B cell (primary cell): ENCODE data around the gene CBLIF. TPM values are rescaled to one million over a fixed set of nuclear protein-coding genes. Genes with fewer than 3 reads are reported as not detected.

ENCODE experiments used
- ATAC-seq: fragments of 200-7000 bp; cut with Tn5 transposase; one replicate; pipeline ENCODE4 v1.10.0; 2021; ENCODE audit warnings: low read depth, mild to moderate bottlenecking, moderate number of reproducible peaks, moderate library complexity
- CTCF ChIA-PET: fragments of 350-600 bp; sonication (Branson Sonifier 250); formaldehyde crosslinking; loops from one replicate; lab custom pipeline; 2021; ENCODE audit warnings: antibody characterized with exemption, inconsistent platforms; lab: Charles Lee
- POLR2A ChIA-PET: fragments of 350-600 bp; sonication (Branson Sonifier 250); formaldehyde crosslinking; loops from one replicate; lab custom pipeline; 2021; ENCODE audit warnings: antibody characterized with exemption; lab: Charles Lee
- DNase-seq: peaks from one replicate; pipeline ENCODE4 v3.0.0; 2013
- H2AFZ ChIP-seq: 2 replicates; pipeline ENCODE4 v1.6.1; 2012; ENCODE audit warnings: mild to moderate bottlenecking, low read depth, low read length; ENCODE audit not compliant: insufficient read depth, poor library complexity, severe bottlenecking
- H3K27ac ChIP-seq, 2 donors: 1 replicate in 1 of 2; 2 replicates in 1 of 2; pipeline ENCODE4 v1.5.1; 2012 to 2013; ENCODE audit warnings: low read length in 2 of 2, mild to moderate bottlenecking in 2 of 2, moderate library complexity in 1 of 2
- H3K27me3 ChIP-seq, 4 experiments: fragments of 200-600 bp in 1 of 4; sonication (generic) in 1 of 4; replicated peaks in 1 of 4; 1 replicate in 2 of 4; 2 replicates in 2 of 4; pipeline versions ENCODE4 v1.6.1 to v1.7.0; 2013 to 2016; ENCODE audit warnings: low read length in 3 of 4, mild to moderate bottlenecking in 2 of 4, mixed read lengths in 1 of 4, moderate library complexity in 1 of 4; ENCODE audit not compliant: insufficient read depth in 4 of 4, control insufficient read depth in 3 of 4; ENCODE audit errors: control extremely low read depth in 1 of 4
- H3K36me3 ChIP-seq, 2 experiments: replicated peaks in 1 of 2; 1 replicate in 1 of 2; 2 replicates in 1 of 2; pipeline versions ENCODE4 v1.6.1 to v1.7.1; 2013; ENCODE audit warnings: low read length in 1 of 2; ENCODE audit not compliant: insufficient read depth in 2 of 2, control insufficient read depth in 1 of 2; ENCODE audit errors: control extremely low read depth in 1 of 2, extremely low read depth in 1 of 2
- H3K4me1 ChIP-seq, 2 donors: fragments of 200-600 bp in 1 of 2; sonication (generic) in 1 of 2; 1 replicate in 1 of 2; 2 replicates in 1 of 2; pipeline versions ENCODE4 v1.5.1 to v1.6.1; 2013 to 2017; ENCODE audit warnings: low read length in 2 of 2; ENCODE audit not compliant: control insufficient read depth in 2 of 2, insufficient read depth in 2 of 2
- H3K4me2 ChIP-seq: replicated peaks from 2 replicates; pipeline ENCODE3; 2012; ENCODE audit warnings: mild to moderate bottlenecking, low read depth, low read length; ENCODE audit not compliant: poor library complexity, severe bottlenecking
- H3K4me3 ChIP-seq, 5 experiments: fragments of 200-600 bp in 1 of 5; sonication (generic) in 1 of 5; 1 replicate in 3 of 5; 2 replicates in 2 of 5; pipeline versions ENCODE4 v1.5.1 to v1.7.0; 2011 to 2016; ENCODE audit warnings: low read length in 4 of 5, mild to moderate bottlenecking in 4 of 5, low read depth in 2 of 5, control low read depth in 1 of 5, moderate library complexity in 1 of 5; ENCODE audit not compliant: insufficient read depth in 1 of 5; ENCODE audit errors: control extremely low read depth in 1 of 5, extremely low read depth in 1 of 5
- H3K79me2 ChIP-seq: fragments of 200-600 bp; sonication (generic); one replicate; pipeline ENCODE4 v1.6.0; 2016; ENCODE audit warnings: low read length; ENCODE audit not compliant: control insufficient read depth, insufficient read depth
- H3K9ac ChIP-seq: fragments of 200-600 bp; sonication (generic); 2 replicates; pipeline ENCODE4 v1.6.1; 2017; ENCODE audit warnings: mild to moderate bottlenecking, low read length, moderate library complexity
- H3K9me3 ChIP-seq, 3 donors: one replicate each; pipeline versions ENCODE4 v1.6.1 to v1.7.1; 2013; ENCODE audit warnings: low read length in 2 of 3; ENCODE audit not compliant: control insufficient read depth in 2 of 3, insufficient read depth in 1 of 3; ENCODE audit errors: control extremely low read depth in 1 of 3
- H4K20me1 ChIP-seq: 2 replicates; pipeline ENCODE4 v1.6.0; 2012; ENCODE audit warnings: mild to moderate bottlenecking, low read length; ENCODE audit not compliant: insufficient read depth, control insufficient read depth, poor library complexity, severe bottlenecking
- H3K27ac Mint-ChIP-seq: one replicate; pipeline ENCODE4 v1.8.0; 2021; ENCODE audit warnings: mixed read lengths
- H3K27me3 Mint-ChIP-seq: one replicate; pipeline ENCODE4 v1.8.0; 2021; ENCODE audit warnings: mixed read lengths
- H3K4me1 Mint-ChIP-seq: one replicate; pipeline ENCODE4 v1.8.0; 2021; ENCODE audit warnings: mixed read lengths
- H3K4me3 Mint-ChIP-seq: one replicate; pipeline ENCODE4 v1.8.0; 2021; ENCODE audit warnings: mixed read lengths
- H3K9me3 Mint-ChIP-seq: one replicate; pipeline ENCODE4 v1.8.0; 2022; ENCODE audit warnings: mixed read lengths; ENCODE audit not compliant: insufficient read depth
- CTCF ChIP-seq: fragments of 200-600 bp; IDR thresholded peaks from one replicate; pipeline ENCODE4 v1.8.0; 2022; ENCODE audit warnings: antibody characterized with exemption, mild to moderate bottlenecking
- EZH2 ChIP-seq: IDR thresholded peaks from 2 replicates; pipeline ENCODE4 v1.6.1; 2012; ENCODE audit warnings: borderline replicate concordance, low read depth, mild to moderate bottlenecking, moderate library complexity, low read length; ENCODE audit not compliant: insufficient read depth, poor library complexity, severe bottlenecking
- WGBS: methylation state at CpG from one replicate; pipeline ENCODE4 v1.1.5; 2013; ENCODE audit warnings: missing lambda C conversion rate; ENCODE audit not compliant: insufficient coverage; 5-methylcytosine and 5-hydroxymethylcytosine counted together
- intact Hi-C: fragments of 100-400 bp; cut with micrococcal nuclease; formaldehyde crosslinking; loops from one replicate; pipeline ENCODE4 v1.10.0; 2022
- polyA plus RNA-seq: library from polyadenylated mRNA; depleted of rRNA; stranded (reverse); fragments of >200 nt; gene quantifications from 2 replicates; pipeline ENCODE4 v1.2.3, GENCODE V29; 2012
- total RNA-seq, 2 donors: library from RNA; stranded (reverse); fragments of 120-200 nt in 1 of 2; gene quantifications; 1 replicate in 1 of 2; 2 replicates in 1 of 2; pipeline versions ENCODE4 v1.2.3 to v1.2.4, GENCODE V29; 2013 to 2022

Gene CBLIF
- total and polyA plus RNA-seq, 2 donors (not counting 1 experiment from before 2014, with no cell fraction given), result not detected

- ChIA-PET CTCF (no interaction called here), POLR2A (interaction anchor here (0.7 kb wide), 1 partner anchor 201 kb away, joined by 5 read pairs; no protein-coding TSS in a partner anchor)
- TF ChIP-seq CTCF (no peak), EZH2 (no peak)
- H3K9me3 ChIP-seq, result peaks cover 0 to 6% (median 0%) of the 10 kb centered on the region in 3 donors
- Mint-ChIP-seq H3K27ac (no peak overlapping the region), H3K4me1 (peaks cover 25% of the 10 kb centered on the region), H3K27me3 (peaks cover 7% of the 10 kb centered on the region), H3K9me3 (no peaks in the 10 kb centered on the region), H3K4me3 (no peak overlapping the region)
- H3K4me2 ChIP-seq, result no peak overlapping the region
- H3K79me2 ChIP-seq, result peaks cover 3% of the 10 kb centered on the region
- 100% methylated on average over 1 of the region's 1 CpG for whole genome bisulfite sequencing
- H4K20me1 ChIP-seq, result no peaks in the 10 kb centered on the region
- peaks cover 14 to 18% of the 10 kb centered on the region in 2 donors for H3K4me1 ChIP-seq
- ATAC-seq, result no peak
- no peak overlapping the region for H3K27ac ChIP-seq
- intact Hi-C loops, result loop anchor here (5.0 kb wide), 3 partner anchors 41 to 261 kb away; partner anchors contain the start of gene PATL1
- DNase-seq, result no peak
- no peaks in the 10 kb centered on the region for H3K36me3 ChIP-seq
- H3K9ac ChIP-seq, result no peak overlapping the region
- H3K27me3 ChIP-seq, result no peaks in the 10 kb centered on the region
- no peak overlapping the region for H3K4me3 ChIP-seq
- no peak overlapping the region for H2AFZ ChIP-seq
Measured at GRCh38 chr11:59813364-59813763, 31.9 kb downstream of the CBLIF start.

- Mint-ChIP-seq H3K9me3 (no peaks in the 10 kb centered on the region), H3K27ac (no peak overlapping the region), H3K4me3 (no peak overlapping the region), H3K4me1 (peaks cover 23% of the 10 kb centered on the region), H3K27me3 (peaks cover 7% of the 10 kb centered on the region)
- peaks cover 14 to 18% of the 10 kb centered on the region in 2 donors for H3K4me1 ChIP-seq
- H2AFZ ChIP-seq, result no peak overlapping the region
- H3K4me3 ChIP-seq, result no peak overlapping the region
- ChIA-PET POLR2A (no interaction called here), CTCF (interaction anchor here (6.0 kb wide), 1 partner anchor 58 kb away, joined by 66 read pairs; the partner anchor contains the start of gene STX3)
- no peaks in the 10 kb centered on the region for H3K27me3 ChIP-seq
- H4K20me1 ChIP-seq, result no peaks in the 10 kb centered on the region
- no peak overlapping the region for H3K9ac ChIP-seq
- H3K36me3 ChIP-seq, result peaks cover 0 to 6% of the 10 kb centered on the region in 2 experiments
- no peak for DNase-seq
- no peak overlapping the region for H3K27ac ChIP-seq
- intact Hi-C loops, result loop anchor here (5.0 kb wide), 3 partner anchors 40 to 260 kb away; partner anchors contain the start of gene PATL1
- TF ChIP-seq CTCF (no peak), EZH2 (no peak)
- H3K9me3 ChIP-seq, result peaks cover 0 to 6% (median 0%) of the 10 kb centered on the region in 3 donors
- WGBS, result 100% methylated on average over 1 of the region's 2 CpGs
- H3K4me2 ChIP-seq, result no peak overlapping the region
- peaks cover 3% of the 10 kb centered on the region for H3K79me2 ChIP-seq
- no peak for ATAC-seq
Measured at GRCh38 chr11:59812220-59812619, 33.1 kb downstream of the CBLIF start.
